Measurements from ENCODE around the gene DAPK3. TPM values are rescaled to one million over a fixed set of nuclear protein-coding genes. Genes with fewer than 3 reads are reported as not detected.
"Not testable (repeated sequence)": the region's sequence is repeated elsewhere in the genome, so short reads cannot be mapped to it uniquely, and the experiment has no call there.

Gene DAPK3
- total RNA-seq, 1 donor: 209 TPM

- H3K4me3 ChIP-seq (ENCODE audit: low read depth, low read length): no peak overlapping the region
- no peak for DNase-seq (ENCODE audit: low read depth)
- TF ChIP-seq CTCF (IDR thresholded peaks at IDR 0.05; ENCODE audit: insufficient read depth, low read depth, low read length): no peak
Measured at GRCh38 chr19:3944018-3944721, 26.7 kb downstream of the DAPK3 start.

- H3K4me3 ChIP-seq (ENCODE audit: low read depth, low read length): no peak overlapping the region
- DNase-seq (ENCODE audit: low read depth): no peak
- TF ChIP-seq CTCF (IDR thresholded peaks at IDR 0.05; ENCODE audit: insufficient read depth, low read depth, low read length): no peak
Measured at GRCh38 chr19:3942790-3943409, 28.0 kb downstream of the DAPK3 start.

GRCh38 chr19:3938300-3938950 lies 32.5 kb downstream of the DAPK3 start:
- H3K4me3 ChIP-seq (ENCODE audit: low read depth, low read length); DNase-seq (ENCODE audit: low read depth): not testable (repeated sequence)

GRCh38 chr19:3936506-3937442 lies 34.1 kb downstream of the DAPK3 start:
- no peak for TF ChIP-seq CTCF (IDR thresholded peaks at IDR 0.05; ENCODE audit: insufficient read depth, low read depth, low read length)
- DNase-seq (ENCODE audit: low read depth): no peak
- no peak overlapping the region for H3K4me3 ChIP-seq (ENCODE audit: low read depth, low read length)

- no peak within 1 kb of the TSS for H3K4me3 ChIP-seq (ENCODE audit: low read depth, low read length)
- no peak for DNase-seq (ENCODE audit: low read depth)
- TF ChIP-seq CTCF (IDR thresholded peaks at IDR 0.05; ENCODE audit: insufficient read depth, low read depth, low read length): no peak
Measured at GRCh38 chr19:3932931-3933810, 37.7 kb downstream of the DAPK3 start, which contains the start of gene NMRK2. TSS of gene NMRK2 (plus strand) at chr19:3933069. CDS start at chr19:3933672, 603 bp downstream.

- TF ChIP-seq CTCF (IDR thresholded peaks at IDR 0.05; ENCODE audit: insufficient read depth, low read depth, low read length): no peak
- no peak overlapping the region for H3K4me3 ChIP-seq (ENCODE audit: low read depth, low read length)
- DNase-seq (ENCODE audit: low read depth): no peak
Measured at GRCh38 chr19:3931041-3931440, 39.9 kb downstream of the DAPK3 start.

All from fibroblast of villous mesenchyme (primary cell).